PC-9 (cell line): Measurements from ENCODE around the gene KLHL26.
"Not testable (repeated sequence)": the region's sequence is repeated elsewhere in the genome, so short reads cannot be mapped to it uniquely, and the experiment has no call there.

ENCODE experiments used
- EZH2 ChIP-seq: fragments of 200-600 bp; sonication (generic); IDR thresholded peaks from 2 replicates; pipeline ENCODE4 v1.8.0; 2017; ENCODE audit warnings: antibody characterized with exemption, low read depth
- TF ChIP-seq, protein P1 (sequence below): fragments of 200-600 bp; sonication (generic); conservative IDR thresholded peaks from 2 replicates; pipeline ENCODE4 v1.6.1; 2017; ENCODE audit warnings: mixed run types, antibody characterized with exemption, mild to moderate bottlenecking, moderate library complexity

DNA sequence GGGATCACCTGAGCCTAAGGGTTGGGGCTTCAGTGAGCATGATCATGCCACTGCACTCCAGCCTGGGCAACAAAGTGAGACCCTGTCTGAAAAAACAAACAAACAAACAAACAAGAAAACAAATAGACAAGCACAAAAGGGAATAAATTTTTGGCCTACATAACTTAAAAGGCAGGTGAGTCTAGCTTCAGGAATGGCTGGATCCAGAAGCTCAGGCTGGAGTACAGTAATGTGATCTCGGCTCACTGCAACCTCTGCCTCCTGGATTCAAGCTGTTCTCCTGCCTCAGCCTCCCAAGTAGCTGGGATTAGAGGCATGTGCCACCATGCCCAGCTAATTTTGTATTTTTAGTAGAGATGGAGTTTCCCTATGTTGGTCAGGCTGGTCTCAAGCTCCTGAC lies 43.3 kb downstream of the KLHL26 start:
- TF ChIP-seq, protein P1, sequence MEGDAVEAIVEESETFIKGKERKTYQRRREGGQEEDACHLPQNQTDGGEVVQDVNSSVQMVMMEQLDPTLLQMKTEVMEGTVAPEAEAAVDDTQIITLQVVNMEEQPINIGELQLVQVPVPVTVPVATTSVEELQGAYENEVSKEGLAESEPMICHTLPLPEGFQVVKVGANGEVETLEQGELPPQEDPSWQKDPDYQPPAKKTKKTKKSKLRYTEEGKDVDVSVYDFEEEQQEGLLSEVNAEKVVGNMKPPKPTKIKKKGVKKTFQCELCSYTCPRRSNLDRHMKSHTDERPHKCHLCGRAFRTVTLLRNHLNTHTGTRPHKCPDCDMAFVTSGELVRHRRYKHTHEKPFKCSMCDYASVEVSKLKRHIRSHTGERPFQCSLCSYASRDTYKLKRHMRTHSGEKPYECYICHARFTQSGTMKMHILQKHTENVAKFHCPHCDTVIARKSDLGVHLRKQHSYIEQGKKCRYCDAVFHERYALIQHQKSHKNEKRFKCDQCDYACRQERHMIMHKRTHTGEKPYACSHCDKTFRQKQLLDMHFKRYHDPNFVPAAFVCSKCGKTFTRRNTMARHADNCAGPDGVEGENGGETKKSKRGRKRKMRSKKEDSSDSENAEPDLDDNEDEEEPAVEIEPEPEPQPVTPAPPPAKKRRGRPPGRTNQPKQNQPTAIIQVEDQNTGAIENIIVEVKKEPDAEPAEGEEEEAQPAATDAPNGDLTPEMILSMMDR: not testable (repeated sequence)
- not testable (repeated sequence) for TF ChIP-seq EZH2
